ENCODE measurements around the gene PRM2.

PRM2 gene

DNA sequence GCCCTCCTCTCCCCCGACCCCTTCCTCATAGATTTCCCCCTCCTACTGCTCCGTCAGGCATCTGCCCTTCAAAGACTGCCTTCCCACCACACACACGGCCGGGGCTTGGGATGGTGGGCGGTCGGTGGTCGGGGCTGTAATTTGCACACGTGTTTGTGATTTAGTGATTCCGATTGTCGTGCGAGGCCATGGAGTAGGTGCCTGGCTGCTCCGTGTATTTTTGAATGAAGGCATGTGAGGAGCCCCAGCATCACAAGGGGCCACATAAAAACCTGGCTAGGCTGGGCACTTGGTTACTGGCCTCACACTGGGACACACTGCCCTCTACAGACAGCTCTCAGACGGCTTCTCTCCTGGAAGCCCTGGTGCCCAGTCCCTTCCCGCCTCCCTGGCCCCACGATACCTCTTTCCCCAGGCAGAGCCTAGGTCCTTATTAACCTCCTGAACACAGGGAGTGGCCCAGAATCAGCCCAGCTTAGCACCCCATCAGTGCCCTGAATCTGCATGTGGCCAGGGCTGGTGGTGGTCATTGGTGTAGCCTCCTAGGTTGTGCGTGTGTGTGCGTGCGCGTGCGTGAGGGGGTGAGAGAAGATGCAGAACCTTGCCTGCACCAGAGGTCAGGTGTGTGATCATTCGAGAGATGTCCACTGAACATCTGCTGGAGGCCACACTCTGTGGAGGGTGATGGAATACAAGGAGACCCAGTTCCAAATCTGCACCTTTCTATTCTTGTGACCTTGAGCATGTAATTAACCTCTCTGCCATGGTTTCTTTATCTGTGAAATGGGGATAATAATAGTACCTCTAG, 18.9 kb downstream of the PRM2 start:
- no peak for TF ChIP-seq ZNF274 (IDR thresholded peaks at IDR 0.05; ENCODE audit: low read depth, low read length)
- no peak for TF ChIP-seq YY1 (IDR thresholded peaks at IDR 0.05; ENCODE audit: insufficient read depth, insufficient read length)
- TF ChIP-seq SUZ12 (IDR thresholded peaks at IDR 0.05; ENCODE audit: extremely low read depth, insufficient read depth, insufficient read length): no peak
- peak; percentile 79 for DNase-seq (ENCODE audit: low read depth, low spot score)
- Histone ChIP-seq H3K4me3 (ENCODE audit: insufficient read length, low read depth) (peak overlapping the region; percentile 63), H3K4me1 (ENCODE audit: insufficient read depth, insufficient read length) (peaks cover 13% of the 10 kb centered on the region), H3K9ac (ENCODE audit: insufficient read length, low read depth) (peak overlapping the region; percentile 87), H3K9me3 (ENCODE audit: insufficient read depth, low read length) (no peaks in the 10 kb centered on the region), H3K27me3 (ENCODE audit: insufficient read depth, insufficient read length) (peaks cover 3% of the 10 kb centered on the region), H3K36me3 (ENCODE audit: insufficient read depth, insufficient read length, low read length) (peaks cover 32% of the 10 kb centered on the region)

GRCh38 chr16:11256661-11257130, 19.6 kb downstream of the PRM2 start:
- peak overlapping the region; percentile 63 for H3K4me3 ChIP-seq (ENCODE audit: insufficient read length, low read depth)
- no peak for DNase-seq (ENCODE audit: low read depth, low spot score)

GRCh38 chr16:11255737-11256660, 20.3 kb downstream of the PRM2 start, which contains the start of gene SOCS1:
SOCS1 (minus strand) TSS chr16:11256204; CDS start chr16:11255478, 726 bp downstream.
- Histone ChIP-seq H3K36me3 (ENCODE audit: insufficient read depth, insufficient read length, low read length) (peaks cover 38% of the 10 kb centered on the region), H3K4me1 (ENCODE audit: insufficient read depth, insufficient read length) (peaks cover 16% of the 10 kb centered on the region), H3K9ac (ENCODE audit: insufficient read length, low read depth) (peak within 1 kb of the TSS; percentile 88), H3K27me3 (ENCODE audit: insufficient read depth, insufficient read length) (peaks cover 3% of the 10 kb centered on the region), H3K9me3 (ENCODE audit: insufficient read depth, low read length) (no peaks in the 10 kb centered on the region), H3K4me3 (ENCODE audit: insufficient read length, low read depth) (peak within 1 kb of the TSS; percentile 81)
- TF ChIP-seq ZNF274 (IDR thresholded peaks at IDR 0.05; ENCODE audit: low read depth, low read length) (no peak), SUZ12 (IDR thresholded peaks at IDR 0.05; ENCODE audit: extremely low read depth, insufficient read depth, insufficient read length) (no peak), YY1 (IDR thresholded peaks at IDR 0.05; ENCODE audit: insufficient read depth, insufficient read length) (no peak)
- peak; percentile 79 for DNase-seq (ENCODE audit: low read depth, low spot score)

More at GRCh38 chr16:11256661-11257130, 19.6 kb downstream of the PRM2 start:
- peak overlapping the region; percentile 87 for H3K9ac ChIP-seq (ENCODE audit: insufficient read length, low read depth)
- peaks cover 3% of the 10 kb centered on the region for H3K27me3 ChIP-seq (ENCODE audit: insufficient read depth, insufficient read length)
- TF ChIP-seq SUZ12 (IDR thresholded peaks at IDR 0.05; ENCODE audit: extremely low read depth, insufficient read depth, insufficient read length) (no peak), YY1 (IDR thresholded peaks at IDR 0.05; ENCODE audit: insufficient read depth, insufficient read length) (no peak), ZNF274 (IDR thresholded peaks at IDR 0.05; ENCODE audit: low read depth, low read length) (no peak)
- no peaks in the 10 kb centered on the region for H3K9me3 ChIP-seq (ENCODE audit: insufficient read depth, low read length)
- H3K36me3 ChIP-seq (ENCODE audit: insufficient read depth, insufficient read length, low read length): peaks cover 38% of the 10 kb centered on the region
- H3K4me1 ChIP-seq (ENCODE audit: insufficient read depth, insufficient read length): peaks cover 15% of the 10 kb centered on the region

- Histone ChIP-seq H3K4me1 (ENCODE audit: insufficient read depth, insufficient read length) (peaks cover 11% of the 10 kb centered on the region), H3K9me3 (ENCODE audit: insufficient read depth, low read length) (no peaks in the 10 kb centered on the region), H3K4me3 (ENCODE audit: insufficient read length, low read depth) (peak overlapping the region; percentile 81), H3K9ac (ENCODE audit: insufficient read length, low read depth) (peak overlapping the region; percentile 88), H3K27me3 (ENCODE audit: insufficient read depth, insufficient read length) (peaks cover 3% of the 10 kb centered on the region), H3K36me3 (ENCODE audit: insufficient read depth, insufficient read length, low read length) (peaks cover 38% of the 10 kb centered on the region)
- no peak for DNase-seq (ENCODE audit: low read depth, low spot score)
- TF ChIP-seq SUZ12 (IDR thresholded peaks at IDR 0.05; ENCODE audit: extremely low read depth, insufficient read depth, insufficient read length): no peak
- no peak for TF ChIP-seq ZNF274 (IDR thresholded peaks at IDR 0.05; ENCODE audit: low read depth, low read length)
- TF ChIP-seq YY1 (IDR thresholded peaks at IDR 0.05; ENCODE audit: insufficient read depth, insufficient read length): no peak
Measured at GRCh38 chr16:11254913-11255736, 21.2 kb downstream of the PRM2 start.

- DNase-seq (ENCODE audit: low read depth, low spot score): no peak
- Histone ChIP-seq H3K4me3 (ENCODE audit: insufficient read length, low read depth) (peak overlapping the region; percentile 81), H3K36me3 (ENCODE audit: insufficient read depth, insufficient read length, low read length) (peaks cover 38% of the 10 kb centered on the region), H3K9ac (ENCODE audit: insufficient read length, low read depth) (peak overlapping the region; percentile 88), H3K4me1 (ENCODE audit: insufficient read depth, insufficient read length) (peaks cover 18% of the 10 kb centered on the region), H3K27me3 (ENCODE audit: insufficient read depth, insufficient read length) (no peaks in the 10 kb centered on the region), H3K9me3 (ENCODE audit: insufficient read depth, low read length) (no peaks in the 10 kb centered on the region)
- no peak for TF ChIP-seq YY1 (IDR thresholded peaks at IDR 0.05; ENCODE audit: insufficient read depth, insufficient read length)
- no peak for TF ChIP-seq ZNF274 (IDR thresholded peaks at IDR 0.05; ENCODE audit: low read depth, low read length)
- no peak for TF ChIP-seq SUZ12 (IDR thresholded peaks at IDR 0.05; ENCODE audit: extremely low read depth, insufficient read depth, insufficient read length)
Measured at GRCh38 chr16:11253995-11254912, 22.0 kb downstream of the PRM2 start.
